ENCODE measurements around the gene SPHK2. TPM values are rescaled to one million over a fixed set of nuclear protein-coding genes. Genes with fewer than 3 reads are reported as not detected.

The SPHK2 gene
- total RNA-seq, 4 donors from 2014 or later, result 7.0 to 10.9 (median 9.7) TPM

GRCh38 chr19:48639483-48640375 is 20.4 kb downstream of the SPHK2 start:
- H3K27me3 ChIP-seq, result no peaks in the 10 kb centered on the region
- intact Hi-C loops (cut with DNase I), result no loop called here
- H3K27ac ChIP-seq, result peak overlapping the region in 2 of 4 donors; percentile 12 to 96
- TF ChIP-seq, protein P1, sequence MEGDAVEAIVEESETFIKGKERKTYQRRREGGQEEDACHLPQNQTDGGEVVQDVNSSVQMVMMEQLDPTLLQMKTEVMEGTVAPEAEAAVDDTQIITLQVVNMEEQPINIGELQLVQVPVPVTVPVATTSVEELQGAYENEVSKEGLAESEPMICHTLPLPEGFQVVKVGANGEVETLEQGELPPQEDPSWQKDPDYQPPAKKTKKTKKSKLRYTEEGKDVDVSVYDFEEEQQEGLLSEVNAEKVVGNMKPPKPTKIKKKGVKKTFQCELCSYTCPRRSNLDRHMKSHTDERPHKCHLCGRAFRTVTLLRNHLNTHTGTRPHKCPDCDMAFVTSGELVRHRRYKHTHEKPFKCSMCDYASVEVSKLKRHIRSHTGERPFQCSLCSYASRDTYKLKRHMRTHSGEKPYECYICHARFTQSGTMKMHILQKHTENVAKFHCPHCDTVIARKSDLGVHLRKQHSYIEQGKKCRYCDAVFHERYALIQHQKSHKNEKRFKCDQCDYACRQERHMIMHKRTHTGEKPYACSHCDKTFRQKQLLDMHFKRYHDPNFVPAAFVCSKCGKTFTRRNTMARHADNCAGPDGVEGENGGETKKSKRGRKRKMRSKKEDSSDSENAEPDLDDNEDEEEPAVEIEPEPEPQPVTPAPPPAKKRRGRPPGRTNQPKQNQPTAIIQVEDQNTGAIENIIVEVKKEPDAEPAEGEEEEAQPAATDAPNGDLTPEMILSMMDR (IDR thresholded peaks at IDR 0.05), result peak in 1 of 6 experiments; percentile 11
- no peak for TF ChIP-seq POLR2A (IDR thresholded peaks at IDR 0.05)
- H3K36me3 ChIP-seq, result no peaks in the 10 kb centered on the region
- no peaks in the 10 kb centered on the region for H3K9me3 ChIP-seq
- DNase-seq, result no peak
- H3K4me3 ChIP-seq, result no peak overlapping the region
- WGBS, 2 donors, result 58 to 75% methylated on average over 23 to 24 of the region's 33 CpGs
- H3K4me1 ChIP-seq, result peaks cover 12 to 51% (median 25%) of the 10 kb centered on the region in 3 donors

DNA sequence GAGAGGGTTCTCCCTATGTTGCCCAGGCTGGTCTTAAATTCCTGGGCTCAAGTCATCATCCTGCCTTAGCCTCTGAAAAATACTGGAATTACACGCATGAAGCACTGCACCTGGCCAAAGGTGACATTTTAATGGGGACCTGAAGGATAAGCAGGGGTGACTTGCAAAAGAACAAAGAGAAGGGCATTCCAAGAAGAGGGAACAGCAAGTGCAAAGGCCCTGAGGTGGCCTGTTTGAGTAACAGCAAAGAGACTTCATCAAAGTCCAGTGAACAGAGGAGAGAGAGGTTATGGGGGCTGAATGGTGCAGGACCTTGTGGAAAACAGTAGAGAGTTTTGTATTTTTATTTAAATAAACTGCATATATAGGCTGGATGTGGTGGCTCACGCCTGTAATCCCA is 22.5 kb downstream of the SPHK2 start:
- DNase-seq, result no peak

GRCh38 chr19:48642862-48643261 is 23.6 kb downstream of the SPHK2 start:
- no peaks in the 10 kb centered on the region for H3K27me3 ChIP-seq
- intact Hi-C loops (cut with DNase I), result no loop called here
- H3K36me3 ChIP-seq, result no peaks in the 10 kb centered on the region
- WGBS, 2 donors, result 88 to 89% methylated on average over 5 of the region's 5 CpGs
- no peaks in the 10 kb centered on the region for H3K9me3 ChIP-seq
- no peak for DNase-seq
- no peak overlapping the region for H3K4me3 ChIP-seq
- H3K27ac ChIP-seq, result no peak overlapping the region
- H3K4me1 ChIP-seq, result peaks cover 15 to 51% (median 16%) of the 10 kb centered on the region in 3 donors
- no peak for TF ChIP-seq POLR2A (IDR thresholded peaks at IDR 0.05)
- TF ChIP-seq, protein P1 (IDR thresholded peaks at IDR 0.05), result no peak

More for the DNA sequence above, 22.5 kb downstream of the SPHK2 start:
- 72 to 73% methylated on average over 2 of the region's 2 CpGs for WGBS, 2 donors
- intact Hi-C loops (cut with DNase I), result no loop called here
- H3K4me3 ChIP-seq, result no peak overlapping the region
- H3K27me3 ChIP-seq, result no peaks in the 10 kb centered on the region
- no peaks in the 10 kb centered on the region for H3K36me3 ChIP-seq
- H3K4me1 ChIP-seq, result peaks cover 16 to 51% (median 16%) of the 10 kb centered on the region in 3 donors
- H3K27ac ChIP-seq, result no peak overlapping the region
- no peak for TF ChIP-seq POLR2A (IDR thresholded peaks at IDR 0.05)
- TF ChIP-seq, protein P1 (IDR thresholded peaks at IDR 0.05), result no peak
- H3K9me3 ChIP-seq, result no peaks in the 10 kb centered on the region

DNA sequence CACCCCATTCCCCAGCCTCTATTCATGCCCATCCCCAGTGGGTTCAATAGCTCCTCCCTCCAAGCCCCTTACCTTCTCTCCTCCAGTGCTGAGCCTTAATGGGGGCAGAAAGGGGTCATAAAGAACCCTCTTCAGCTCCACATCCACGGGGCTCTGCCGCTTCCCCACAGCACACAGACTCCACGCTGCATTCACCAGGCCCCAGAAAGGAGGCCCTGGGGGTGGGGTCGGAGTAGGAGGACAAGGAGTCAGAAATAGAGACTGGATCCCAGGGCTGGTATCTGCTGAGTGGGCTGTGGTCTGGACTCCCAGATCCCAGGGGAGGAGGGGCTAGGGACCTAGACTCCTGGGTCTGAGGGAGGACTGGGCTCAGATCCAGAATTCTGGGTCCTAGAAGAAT is 25.0 kb downstream of the SPHK2 start:
- intact Hi-C loops (cut with DNase I), result no loop called here
- TF ChIP-seq, protein P1 (IDR thresholded peaks at IDR 0.05), result no peak
- TF ChIP-seq POLR2A (IDR thresholded peaks at IDR 0.05), result no peak
- no peak for DNase-seq
- peaks cover 7 to 45% (median 13%) of the 10 kb centered on the region in 3 donors for H3K4me1 ChIP-seq
- WGBS, 2 donors, result 67% methylated on average over 4 of the region's 4 CpGs; no CpG with 5 or more reads in 1 of the 2 donors
- no peaks in the 10 kb centered on the region for H3K27me3 ChIP-seq
- H3K27ac ChIP-seq, result peak overlapping the region in 2 of 4 donors; percentile 91
- H3K9me3 ChIP-seq, result no peaks in the 10 kb centered on the region
- H3K4me3 ChIP-seq, result peak overlapping the region in 2 of 4 donors; percentile 59 to 80
- no peaks in the 10 kb centered on the region for H3K36me3 ChIP-seq
